Fibroblast of mammary gland (primary cell): Measurements from ENCODE around the gene PPP1R12B.
A peak's percentile ranks its signal among the peaks of the same experiment; 100 is the strongest.

Experiments used
- DNase-seq: peaks from one replicate; pipeline ENCODE4 v3.0.0-alpha.2; 2010; ENCODE audit warnings: low read depth
- H3K4me3 ChIP-seq: 2 replicates; pipeline ENCODE4 v1.5.1; 2011; ENCODE audit warnings: low read depth, mild to moderate bottlenecking, low read length, moderate library complexity; ENCODE audit not compliant: control insufficient read depth
- CTCF ChIP-seq: conservative IDR thresholded peaks from 2 replicates; pipeline ENCODE4 v1.5.1; 2011; ENCODE audit warnings: low read depth, low read length, inconsistent platforms; ENCODE audit not compliant: control insufficient read depth, insufficient read depth

The PPP1R12B gene

GRCh38 chr1:202310746-202311145, 37.8 kb upstream of the PPP1R12B start:
- no peak for TF ChIP-seq CTCF
- no peak overlapping the region for H3K4me3 ChIP-seq
- DNase-seq = no peak

GRCh38 chr1:202311875-202312635, 36.4 kb upstream of the PPP1R12B start:
- no peak for TF ChIP-seq CTCF
- H3K4me3 ChIP-seq = no peak overlapping the region
- no peak for DNase-seq

- peak; percentile 68 for DNase-seq
- H3K4me3 ChIP-seq = no peak overlapping the region
- TF ChIP-seq CTCF = peak; percentile 98
These were observed 32.8 kb upstream of the PPP1R12B start for GRCh38 chr1:202315576-202316168.

- H3K4me3 ChIP-seq = no peak overlapping the region
These were observed 32.3 kb upstream of the PPP1R12B start for GRCh38 chr1:202316186-202316585.

GRCh38 chr1:202317941-202318925, 30.3 kb upstream of the PPP1R12B start:
- no peak for DNase-seq
- TF ChIP-seq CTCF = no peak
- H3K4me3 ChIP-seq = no peak overlapping the region

More at GRCh38 chr1:202316186-202316585, 32.3 kb upstream of the PPP1R12B start:
- no peak for DNase-seq
- TF ChIP-seq CTCF = no peak

- peak; percentile 3 for DNase-seq
- no peak for TF ChIP-seq CTCF
- no peak overlapping the region for H3K4me3 ChIP-seq
These were observed 29.0 kb upstream of the PPP1R12B start for GRCh38 chr1:202319381-202320080.
